ENCODE measurements around the gene NUDC.

Gene NUDC

DNA sequence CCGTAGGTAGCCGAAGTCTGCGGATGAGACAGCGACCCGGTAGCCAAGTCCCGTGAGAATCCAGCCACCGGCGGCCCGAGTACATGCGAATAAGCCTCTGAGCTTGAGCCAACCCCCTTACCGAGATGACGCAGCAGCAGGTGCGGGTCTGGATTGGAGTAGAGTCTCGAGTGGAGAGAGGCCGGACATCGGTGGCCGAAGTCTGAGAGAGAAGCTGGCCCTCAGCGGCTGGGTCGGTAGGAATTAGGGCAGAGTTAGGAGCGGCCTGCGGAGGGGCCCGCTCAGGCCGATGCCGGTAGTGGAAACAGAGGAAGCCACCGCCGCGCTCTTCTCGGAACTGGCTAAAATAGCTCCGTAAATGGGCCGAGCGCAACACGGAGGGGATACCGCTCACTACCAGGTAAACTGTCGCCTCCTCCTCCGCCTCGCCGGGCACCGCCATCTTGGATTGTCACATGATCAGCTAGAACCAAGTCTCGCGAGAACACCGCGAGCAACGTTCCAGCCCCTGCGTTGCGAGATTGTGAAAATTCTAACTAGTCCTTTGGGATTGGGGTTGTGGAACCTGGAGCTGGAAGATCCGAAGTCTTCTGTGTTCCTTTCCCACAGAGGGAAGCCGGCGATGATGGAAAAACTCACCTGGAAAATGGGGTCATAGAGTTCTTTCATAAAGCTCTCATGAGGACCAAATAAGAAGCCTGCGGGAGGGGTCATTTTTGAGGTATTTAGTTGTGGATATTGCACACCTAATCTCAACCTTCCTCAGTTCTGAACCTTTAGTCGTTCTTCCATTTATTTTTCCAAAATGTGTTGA, 21.3 kb upstream of the NUDC start, which contains the start of gene GPATCH3:
GPATCH3 (minus strand) TSS at position 467 of the 814 bp plus-strand sequence; CDS start at position 442, 25 bp downstream.
- DNase-seq (ENCODE audit: low read depth), result peak; percentile 94
- TF ChIP-seq, protein P1, sequence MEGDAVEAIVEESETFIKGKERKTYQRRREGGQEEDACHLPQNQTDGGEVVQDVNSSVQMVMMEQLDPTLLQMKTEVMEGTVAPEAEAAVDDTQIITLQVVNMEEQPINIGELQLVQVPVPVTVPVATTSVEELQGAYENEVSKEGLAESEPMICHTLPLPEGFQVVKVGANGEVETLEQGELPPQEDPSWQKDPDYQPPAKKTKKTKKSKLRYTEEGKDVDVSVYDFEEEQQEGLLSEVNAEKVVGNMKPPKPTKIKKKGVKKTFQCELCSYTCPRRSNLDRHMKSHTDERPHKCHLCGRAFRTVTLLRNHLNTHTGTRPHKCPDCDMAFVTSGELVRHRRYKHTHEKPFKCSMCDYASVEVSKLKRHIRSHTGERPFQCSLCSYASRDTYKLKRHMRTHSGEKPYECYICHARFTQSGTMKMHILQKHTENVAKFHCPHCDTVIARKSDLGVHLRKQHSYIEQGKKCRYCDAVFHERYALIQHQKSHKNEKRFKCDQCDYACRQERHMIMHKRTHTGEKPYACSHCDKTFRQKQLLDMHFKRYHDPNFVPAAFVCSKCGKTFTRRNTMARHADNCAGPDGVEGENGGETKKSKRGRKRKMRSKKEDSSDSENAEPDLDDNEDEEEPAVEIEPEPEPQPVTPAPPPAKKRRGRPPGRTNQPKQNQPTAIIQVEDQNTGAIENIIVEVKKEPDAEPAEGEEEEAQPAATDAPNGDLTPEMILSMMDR (IDR thresholded peaks at IDR 0.05; ENCODE audit: insufficient read depth, low read depth, low read length, missing control alignments), result no peak
- peak within 1 kb of the TSS; percentile 84 for H3K4me3 ChIP-seq (ENCODE audit: low read length)

DNA sequence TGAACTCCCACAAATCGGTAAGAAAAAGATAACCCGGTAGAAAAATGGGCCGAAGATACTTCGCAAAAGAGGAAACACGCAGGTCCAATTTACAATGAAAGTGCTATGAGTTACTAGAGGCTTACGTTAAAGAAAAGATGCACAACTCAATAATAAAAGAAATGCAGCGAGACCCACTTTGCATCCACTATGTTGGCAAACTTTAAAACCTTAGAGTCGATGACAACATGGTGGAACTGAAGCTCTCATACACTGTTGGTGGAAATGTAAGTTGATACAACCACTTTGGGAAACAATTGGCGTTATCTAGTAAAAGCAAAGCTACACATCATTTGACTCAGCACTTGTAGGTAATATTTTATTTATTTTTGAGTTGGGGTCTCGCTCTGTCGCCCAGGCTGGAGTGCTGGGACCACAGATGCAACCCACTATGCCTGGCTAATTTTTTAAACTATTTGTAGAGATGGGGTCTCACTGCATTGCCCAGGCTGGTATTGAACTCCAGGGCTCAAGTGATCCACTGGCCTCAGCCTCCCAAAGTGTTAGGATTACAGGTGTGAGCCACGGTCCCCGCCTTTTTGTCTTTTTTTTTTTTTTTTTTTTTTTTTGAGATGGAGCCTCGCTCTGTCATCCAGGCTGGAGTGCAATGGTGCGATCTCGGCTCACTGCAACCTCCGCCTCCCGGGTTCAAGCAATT, 20.6 kb upstream of the NUDC start:
- TF ChIP-seq, protein P1 (IDR thresholded peaks at IDR 0.05; ENCODE audit: insufficient read depth, low read depth, low read length, missing control alignments), result no peak
- H3K4me3 ChIP-seq (ENCODE audit: low read length), result peak overlapping the region; percentile 84
- no peak for DNase-seq (ENCODE audit: low read depth)

DNA sequence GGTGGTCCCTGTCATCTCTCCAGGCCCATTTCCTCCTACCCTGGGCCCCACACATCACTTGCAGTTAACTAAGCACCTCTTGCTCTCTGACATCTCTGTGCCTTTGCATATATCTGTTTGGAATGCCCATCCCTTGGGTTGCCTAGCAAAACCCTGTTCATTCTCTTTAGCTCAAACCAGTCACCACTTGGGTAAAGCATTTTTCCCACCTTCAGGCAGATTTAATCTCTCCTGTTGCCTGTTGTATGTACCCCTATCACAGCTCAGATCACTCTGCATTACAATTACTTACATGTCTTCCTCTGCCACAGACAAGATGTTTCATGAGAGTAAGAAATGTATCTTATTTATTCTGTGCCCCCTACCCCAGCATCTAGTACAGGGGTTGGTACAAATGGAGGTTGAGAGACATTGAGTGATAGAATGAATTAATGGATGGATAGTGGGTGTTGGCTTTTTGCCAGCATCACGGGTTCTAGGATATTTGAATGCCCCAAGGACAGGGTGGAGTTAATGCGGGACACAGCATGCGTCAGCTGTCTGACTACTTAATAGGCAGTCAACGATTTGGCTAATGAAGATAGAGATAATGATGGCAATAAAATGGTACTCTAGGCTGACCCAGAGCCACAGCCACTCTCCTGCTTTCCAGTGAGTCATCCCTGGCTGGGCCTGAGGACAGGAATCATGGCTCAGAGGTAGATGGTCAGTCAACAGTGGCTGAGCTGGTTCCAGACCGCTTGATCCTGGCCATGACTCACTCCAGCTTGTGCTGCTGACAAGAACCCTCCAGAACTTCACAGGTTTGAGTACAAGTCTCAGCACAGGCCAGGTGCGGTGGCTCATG, 14.2 kb upstream of the NUDC start:
- no peak overlapping the region for H3K4me3 ChIP-seq (ENCODE audit: low read length)
- TF ChIP-seq, protein P1 (IDR thresholded peaks at IDR 0.05; ENCODE audit: insufficient read depth, low read depth, low read length, missing control alignments), result no peak
- peak; percentile 95 for DNase-seq (ENCODE audit: low read depth)

DNA sequence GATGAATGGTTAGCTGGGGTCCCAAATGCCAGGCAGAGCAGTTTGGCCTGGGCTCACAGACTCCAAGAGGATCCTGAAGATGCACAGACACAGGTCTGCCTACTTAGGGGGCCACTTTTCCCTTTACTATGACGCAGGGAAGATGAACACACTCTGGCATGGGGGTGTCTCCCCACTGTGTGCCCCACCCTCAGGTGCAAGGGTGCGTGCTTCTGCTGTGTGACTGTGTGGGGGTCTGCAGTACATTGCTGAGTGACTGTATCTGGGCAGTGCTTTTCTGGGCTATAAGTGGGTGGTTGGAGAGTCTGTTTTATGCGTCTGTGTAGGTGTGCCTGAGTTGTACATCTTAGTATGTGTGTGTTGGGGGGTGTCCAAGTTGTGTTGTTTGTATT, 11.6 kb upstream of the NUDC start:
- no peak overlapping the region for H3K4me3 ChIP-seq (ENCODE audit: low read length)
- no peak for DNase-seq (ENCODE audit: low read depth)
- TF ChIP-seq, protein P1 (IDR thresholded peaks at IDR 0.05; ENCODE audit: insufficient read depth, low read depth, low read length, missing control alignments), result no peak

DNA sequence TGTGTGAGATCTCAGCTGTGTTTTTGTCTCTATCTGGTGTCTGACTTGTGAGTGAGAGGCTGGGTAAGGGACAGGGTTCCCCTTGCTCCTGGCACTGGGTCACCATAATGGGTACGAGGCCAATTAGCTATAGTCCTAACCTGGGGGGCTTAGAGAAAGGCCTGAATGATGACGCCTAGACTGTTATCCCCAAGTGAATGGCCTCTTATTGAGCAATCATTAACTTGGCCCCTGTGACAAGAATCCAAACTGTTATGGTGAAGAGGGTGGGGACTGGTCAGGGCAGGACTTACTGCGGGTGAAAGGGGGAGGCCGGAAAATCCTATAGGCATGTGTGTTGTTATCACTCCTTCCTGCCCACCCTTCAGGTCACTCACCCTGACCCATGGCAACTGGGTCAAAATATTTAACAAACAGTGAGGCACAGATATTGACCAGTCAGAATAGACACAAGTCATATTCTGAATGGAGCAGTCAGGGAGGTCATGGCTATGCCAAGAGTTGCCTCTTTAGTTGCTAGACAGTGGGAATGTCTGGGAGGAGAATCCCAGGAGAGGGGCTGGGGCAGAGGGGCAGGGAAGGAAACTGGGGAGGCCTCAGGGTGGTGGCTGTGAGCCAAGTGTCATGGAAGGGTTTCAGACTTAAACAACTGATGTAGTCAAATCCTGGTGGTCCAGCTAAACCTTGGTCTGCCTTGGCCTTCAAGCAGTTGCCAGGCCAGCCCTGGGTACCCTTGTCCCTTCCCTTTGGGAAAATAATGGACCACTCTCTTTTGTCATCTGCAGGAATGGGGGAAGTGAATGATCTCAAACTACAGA, 11.0 kb upstream of the NUDC start:
- TF ChIP-seq, protein P1 (IDR thresholded peaks at IDR 0.05; ENCODE audit: insufficient read depth, low read depth, low read length, missing control alignments), result no peak
- no peak for DNase-seq (ENCODE audit: low read depth)
- H3K4me3 ChIP-seq (ENCODE audit: low read length), result no peak overlapping the region

All from epithelial cell of esophagus (primary cell).